RCC 7860 (cell line): ENCODE measurements around the gene PCDHGA10.
"Not testable (repeated sequence)": the region's sequence is repeated elsewhere in the genome, so short reads cannot be mapped to it uniquely, and the experiment has no call there.

Experiments used
- DNase-seq: peaks from one replicate; pipeline ENCODE4 v3.0.0-alpha.2; 2015; ENCODE audit warnings: low spot score
- FAIRE-seq: peaks from 2 replicates; lab custom pipeline; 2012; peaks lifted over from hg19 to GRCh38; lab: Jason Lieb, UNC

Gene PCDHGA10

DNA sequence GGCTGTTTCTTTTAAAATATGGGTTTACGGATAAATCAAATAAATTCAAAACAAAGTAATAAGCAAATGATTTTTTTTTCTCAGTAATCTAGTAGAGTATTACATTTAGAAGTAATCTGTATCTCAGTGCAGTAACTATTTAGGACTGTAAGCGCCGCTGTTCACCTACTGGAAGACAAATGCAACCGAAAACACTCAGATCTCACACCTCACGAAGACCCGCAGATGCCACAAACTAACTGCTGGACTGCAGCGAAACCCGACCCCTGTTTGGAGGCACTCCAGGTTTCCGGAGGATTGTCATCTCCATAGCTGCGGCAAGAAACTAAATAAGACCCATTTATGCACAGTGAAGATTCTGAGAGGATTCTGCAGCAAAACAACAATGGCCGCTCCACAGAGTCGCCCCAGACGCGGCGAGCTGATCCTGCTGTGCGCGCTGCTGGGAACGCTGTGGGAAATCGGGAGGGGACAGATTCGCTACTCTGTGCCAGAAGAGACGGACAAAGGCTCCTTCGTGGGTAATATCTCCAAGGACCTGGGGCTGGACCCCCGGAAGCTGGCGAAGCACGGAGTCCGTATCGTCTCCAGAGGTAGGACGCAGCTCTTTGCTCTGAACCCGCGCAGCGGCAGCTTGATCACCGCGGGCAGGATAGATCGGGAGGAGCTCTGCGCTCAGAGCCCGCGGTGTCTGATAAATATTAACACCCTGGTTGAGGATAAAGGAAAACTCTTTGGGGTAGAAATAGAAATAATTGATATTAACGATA is 20.2 kb upstream of the PCDHGA10 start, which contains the start of gene PCDHGA8:
Gene PCDHGA8, plus strand, starts transcription at position 205 of the 770 bp plus-strand sequence. Its CDS starts 181 bp downstream, at position 386.
- FAIRE-seq: no peak
- DNase-seq: no peak

- FAIRE-seq (no peak), DNase-seq (no peak)
Measured at GRCh38 chr5:141393267-141393666, 19.5 kb upstream of the PCDHGA10 start.

GRCh38 chr5:141394401-141395187 is 18.2 kb upstream of the PCDHGA10 start:
- not testable (repeated sequence) for FAIRE-seq, DNase-seq

DNA sequence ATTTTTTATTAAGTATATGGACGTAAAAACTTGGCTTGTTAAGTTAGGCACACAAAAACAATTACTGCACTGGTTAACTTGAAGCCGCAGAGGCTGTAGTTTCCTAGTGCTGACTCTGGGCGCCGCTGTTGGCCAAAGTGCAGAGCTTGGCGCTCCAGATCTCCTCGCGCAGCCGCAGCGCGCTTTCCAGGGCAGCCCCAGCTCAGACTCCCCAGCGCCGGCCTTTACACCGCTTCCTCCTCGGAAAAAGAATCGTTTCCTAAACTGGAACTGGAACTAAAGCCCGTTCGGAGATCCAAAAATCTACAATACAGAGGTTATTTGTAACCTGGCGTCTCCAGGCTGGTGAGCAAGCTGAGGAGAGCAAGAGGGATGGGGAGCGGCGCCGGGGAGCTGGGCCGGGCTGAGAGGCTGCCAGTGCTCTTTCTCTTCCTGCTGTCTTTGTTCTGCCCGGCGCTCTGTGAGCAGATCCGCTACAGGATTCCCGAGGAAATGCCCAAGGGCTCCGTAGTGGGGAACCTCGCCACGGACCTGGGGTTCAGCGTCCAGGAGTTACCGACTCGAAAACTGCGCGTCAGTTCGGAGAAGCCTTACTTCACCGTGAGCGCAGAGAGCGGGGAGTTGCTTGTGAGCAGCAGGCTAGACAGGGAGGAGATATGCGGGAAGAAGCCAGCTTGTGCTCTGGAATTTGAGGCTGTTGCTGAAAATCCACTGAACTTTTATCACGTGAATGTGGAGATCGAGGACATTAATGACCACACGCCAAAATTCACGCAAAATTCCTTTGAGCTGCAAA is 14.8 kb upstream of the PCDHGA10 start, which contains the start of gene PCDHGB5:
Gene PCDHGB5, plus strand, starts transcription at position 192 of the 796 bp plus-strand sequence. Its CDS starts 181 bp downstream, at position 373.
- not testable (repeated sequence) for FAIRE-seq, DNase-seq

- no peak for DNase-seq
- FAIRE-seq: no peak
Measured at GRCh38 chr5:141398608-141399007, 14.2 kb upstream of the PCDHGA10 start.

GRCh38 chr5:141399555-141400258 is 13.1 kb upstream of the PCDHGA10 start:
- FAIRE-seq (no peak), DNase-seq (no peak)

GRCh38 chr5:141402553-141403243 is 10.1 kb upstream of the PCDHGA10 start, which contains the start of gene PCDHGA9:
Gene PCDHGA9 (plus strand): TSS chr5:141402778. CDS start chr5:141402953, 175 bp downstream.
- FAIRE-seq (no peak), DNase-seq (no peak)

DNA sequence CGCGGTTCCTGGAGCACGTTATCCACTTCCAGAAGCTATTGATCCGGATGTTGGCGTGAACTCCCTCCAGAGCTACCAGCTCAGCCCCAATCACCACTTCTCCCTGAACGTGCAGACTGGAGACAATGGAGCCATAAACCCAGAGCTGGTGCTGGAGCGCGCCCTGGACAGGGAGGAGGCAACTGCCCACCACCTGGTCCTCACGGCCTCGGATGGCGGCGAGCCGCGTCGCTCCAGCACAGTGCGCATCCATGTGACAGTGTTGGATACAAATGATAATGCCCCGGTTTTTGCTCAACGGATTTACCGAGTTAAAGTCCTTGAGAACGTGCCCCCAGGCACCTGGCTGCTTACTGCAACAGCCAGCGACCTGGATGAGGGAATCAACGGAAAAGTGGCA is 9.4 kb upstream of the PCDHGA10 start:
- FAIRE-seq: no peak
- no peak for DNase-seq

- peak; percentile 35 for DNase-seq
- FAIRE-seq: not testable (repeated sequence)
Measured at GRCh38 chr5:141407790-141408505, 4.8 kb upstream of the PCDHGA10 start, which contains the start of gene PCDHGB6. Gene PCDHGB6 (plus strand): TSS chr5:141408021. CDS start chr5:141408203, 182 bp downstream.

GRCh38 chr5:141409598-141410306 is 3.0 kb upstream of the PCDHGA10 start:
- FAIRE-seq: no peak
- DNase-seq: no peak

DNA sequence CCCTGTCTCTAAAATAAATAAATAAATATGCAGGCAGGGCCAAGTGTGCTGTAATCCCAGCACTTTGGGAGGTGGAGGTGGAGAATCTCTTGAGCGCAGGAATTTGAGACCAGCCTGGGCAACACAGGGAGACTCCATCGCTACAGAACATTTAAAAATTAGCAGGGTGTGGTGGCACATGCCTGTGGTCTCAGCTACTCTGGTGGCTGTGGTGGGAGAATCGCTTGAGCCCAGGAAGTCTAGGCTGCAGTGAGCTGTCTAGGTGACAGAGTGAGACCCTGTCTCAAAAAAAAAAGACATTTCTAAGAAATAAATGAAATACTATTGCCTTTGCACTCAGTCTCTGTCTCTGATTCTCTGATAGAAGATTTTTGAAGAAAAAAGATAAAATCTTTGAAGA is 1.2 kb upstream of the PCDHGA10 start:
- DNase-seq (no peak), FAIRE-seq (no peak)

DNA sequence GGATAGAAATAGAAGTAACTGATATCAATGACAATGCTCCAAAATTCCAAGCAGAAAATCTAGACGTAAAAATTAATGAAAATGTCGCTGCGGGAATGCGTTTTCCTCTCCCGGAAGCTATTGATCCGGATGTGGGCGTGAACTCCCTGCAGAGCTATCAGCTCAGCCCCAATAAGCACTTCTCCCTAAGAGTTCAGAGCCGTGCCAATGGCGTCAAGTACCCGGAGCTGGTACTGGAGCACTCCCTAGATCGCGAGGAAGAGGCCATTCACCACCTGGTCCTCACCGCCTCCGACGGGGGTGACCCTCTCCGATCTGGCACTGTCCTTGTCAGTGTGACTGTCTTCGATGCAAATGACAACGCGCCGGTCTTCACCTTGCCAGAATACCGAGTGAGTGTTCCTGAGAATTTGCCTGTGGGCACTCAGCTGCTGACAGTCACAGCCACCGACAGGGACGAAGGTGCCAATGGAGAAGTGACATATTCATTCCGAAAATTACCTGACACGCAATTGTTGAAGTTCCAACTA is 818 bp downstream of the PCDHGA10 start:
- FAIRE-seq: no peak
- no peak for DNase-seq

- DNase-seq, FAIRE-seq: not testable (repeated sequence)
Measured at GRCh38 chr5:141414548-141415274, 1.9 kb downstream of the PCDHGA10 start.

DNA sequence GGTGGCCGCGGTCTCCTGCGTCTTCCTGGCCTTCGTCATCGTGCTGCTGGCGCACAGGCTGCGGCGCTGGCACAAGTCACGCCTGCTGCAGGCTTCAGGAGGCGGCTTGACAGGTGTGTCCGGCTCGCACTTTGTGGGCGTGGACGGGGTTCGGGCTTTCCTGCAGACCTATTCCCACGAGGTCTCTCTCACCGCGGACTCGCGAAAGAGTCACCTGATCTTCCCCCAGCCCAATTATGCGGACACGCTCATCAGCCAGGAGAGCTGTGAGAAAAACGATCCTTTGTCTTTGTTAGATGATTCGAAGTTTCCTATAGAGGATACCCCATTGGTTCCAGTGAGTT is 2.5 kb downstream of the PCDHGA10 start:
- DNase-seq, FAIRE-seq: not testable (repeated sequence)

GRCh38 chr5:141417494-141418172 is 4.8 kb downstream of the PCDHGA10 start, which contains the start of gene PCDHGB7:
Gene PCDHGB7 (plus strand): TSS chr5:141417677. CDS start chr5:141417860, 183 bp downstream.
- DNase-seq (peak; percentile 39), FAIRE-seq (peak; percentile 30)

- FAIRE-seq (no peak), DNase-seq (no peak)
Measured at GRCh38 chr5:141419074-141419880, 6.5 kb downstream of the PCDHGA10 start.
